ENCODE measurements around the gene XYLT1. TPM values are rescaled to one million over a fixed set of nuclear protein-coding genes. Genes with fewer than 3 reads are reported as not detected.

XYLT1 gene
- total RNA-seq, 1 experiment from 2014 or later, result 7.5 TPM

DNA sequence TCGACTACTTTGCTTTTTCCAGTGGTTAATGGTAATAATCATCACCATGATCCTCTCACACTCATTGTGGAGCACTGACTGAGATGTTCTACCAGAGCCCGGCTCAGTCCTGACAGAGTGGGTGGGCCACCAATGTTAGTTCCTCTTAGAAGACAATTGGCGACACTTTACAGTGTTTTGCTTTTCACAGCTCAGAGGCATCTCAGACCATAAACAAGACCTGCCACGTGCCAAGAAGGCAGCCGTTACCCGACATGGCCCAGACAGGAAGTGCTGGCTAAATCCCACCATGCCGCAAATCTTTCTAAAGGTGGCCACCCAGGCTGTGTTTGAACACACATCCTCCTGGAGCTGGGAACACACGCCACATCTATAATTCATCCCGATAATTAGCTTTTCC is 103.7 kb downstream of the XYLT1 start:
- CTCF ChIA-PET, result interaction anchor here (0.7 kb wide), 1 partner anchor 63 kb away, joined by 3 read pairs; no protein-coding TSS in a partner anchor
- intact Hi-C loops (cut with micrococcal nuclease; ENCODE audit: unreplicated experiment), result loop anchor here (5.0 kb wide), 1 partner anchor 100 kb away; no protein-coding TSS in a partner anchor
- no TSS peak for BruUV-seq (replicated peaks)
- peaks cover 29% of the 10 kb centered on the region for H3K4me1 Mint-ChIP-seq (ENCODE audit: low read depth, unreplicated experiment)
- peaks cover 8% of the 10 kb centered on the region for H3K36me3 Mint-ChIP-seq (ENCODE audit: insufficient read depth, unreplicated experiment)
- H3K4me3 Mint-ChIP-seq (ENCODE audit: low read depth, unreplicated experiment), result no peak overlapping the region
- DNase-seq, result no peak
- H3K27ac Mint-ChIP-seq (ENCODE audit: unreplicated experiment), result no peak overlapping the region
- H3K27me3 Mint-ChIP-seq (ENCODE audit: unreplicated experiment), result no peaks in the 10 kb centered on the region
- TF ChIP-seq, protein P1, sequence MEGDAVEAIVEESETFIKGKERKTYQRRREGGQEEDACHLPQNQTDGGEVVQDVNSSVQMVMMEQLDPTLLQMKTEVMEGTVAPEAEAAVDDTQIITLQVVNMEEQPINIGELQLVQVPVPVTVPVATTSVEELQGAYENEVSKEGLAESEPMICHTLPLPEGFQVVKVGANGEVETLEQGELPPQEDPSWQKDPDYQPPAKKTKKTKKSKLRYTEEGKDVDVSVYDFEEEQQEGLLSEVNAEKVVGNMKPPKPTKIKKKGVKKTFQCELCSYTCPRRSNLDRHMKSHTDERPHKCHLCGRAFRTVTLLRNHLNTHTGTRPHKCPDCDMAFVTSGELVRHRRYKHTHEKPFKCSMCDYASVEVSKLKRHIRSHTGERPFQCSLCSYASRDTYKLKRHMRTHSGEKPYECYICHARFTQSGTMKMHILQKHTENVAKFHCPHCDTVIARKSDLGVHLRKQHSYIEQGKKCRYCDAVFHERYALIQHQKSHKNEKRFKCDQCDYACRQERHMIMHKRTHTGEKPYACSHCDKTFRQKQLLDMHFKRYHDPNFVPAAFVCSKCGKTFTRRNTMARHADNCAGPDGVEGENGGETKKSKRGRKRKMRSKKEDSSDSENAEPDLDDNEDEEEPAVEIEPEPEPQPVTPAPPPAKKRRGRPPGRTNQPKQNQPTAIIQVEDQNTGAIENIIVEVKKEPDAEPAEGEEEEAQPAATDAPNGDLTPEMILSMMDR (IDR thresholded peaks at IDR 0.05; ENCODE audit: unreplicated experiment), result no peak
- no peaks in the 10 kb centered on the region for H3K9me3 Mint-ChIP-seq (ENCODE audit: low read depth, unreplicated experiment)

- Mint-ChIP-seq H3K27ac (ENCODE audit: unreplicated experiment) (no peak overlapping the region), H3K27me3 (ENCODE audit: unreplicated experiment) (no peaks in the 10 kb centered on the region), H3K4me3 (ENCODE audit: low read depth, unreplicated experiment) (no peak overlapping the region), H3K36me3 (ENCODE audit: insufficient read depth, unreplicated experiment) (peaks cover 8% of the 10 kb centered on the region), H3K4me1 (ENCODE audit: low read depth, unreplicated experiment) (peaks cover 29% of the 10 kb centered on the region), H3K9me3 (ENCODE audit: low read depth, unreplicated experiment) (no peaks in the 10 kb centered on the region)
- DNase-seq, result no peak
- intact Hi-C loops (cut with micrococcal nuclease; ENCODE audit: unreplicated experiment), result loop anchor here (5.0 kb wide), 1 partner anchor 101 kb away; no protein-coding TSS in a partner anchor
- CTCF ChIA-PET, result no interaction called here
- BruUV-seq (replicated peaks), result no TSS peak
- TF ChIP-seq, protein P1 (IDR thresholded peaks at IDR 0.05; ENCODE audit: unreplicated experiment), result no peak
These were observed 104.3 kb downstream of the XYLT1 start for GRCh38 chr16:17366299-17366961.

- intact Hi-C loops (cut with micrococcal nuclease; ENCODE audit: unreplicated experiment), result loop anchor here (2.0 to 5.0 kb wide), 3 partner anchors 25 to 102 kb away; no protein-coding TSS in a partner anchor
- no peak overlapping the region for H3K4me3 Mint-ChIP-seq (ENCODE audit: low read depth, unreplicated experiment)
- H3K27ac Mint-ChIP-seq (ENCODE audit: unreplicated experiment), result no peak overlapping the region
- BruUV-seq (replicated peaks), result no TSS peak
- CTCF ChIA-PET, result interaction anchor here (1.2 kb wide), 1 partner anchor 54 kb away, joined by 3 read pairs; no protein-coding TSS in a partner anchor
- peaks cover 29% of the 10 kb centered on the region for H3K4me1 Mint-ChIP-seq (ENCODE audit: low read depth, unreplicated experiment)
- no peaks in the 10 kb centered on the region for H3K27me3 Mint-ChIP-seq (ENCODE audit: unreplicated experiment)
- H3K36me3 Mint-ChIP-seq (ENCODE audit: insufficient read depth, unreplicated experiment), result peaks cover 8% of the 10 kb centered on the region
- no peak for DNase-seq
- TF ChIP-seq, protein P1 (IDR thresholded peaks at IDR 0.05; ENCODE audit: unreplicated experiment), result no peak
- no peaks in the 10 kb centered on the region for H3K9me3 Mint-ChIP-seq (ENCODE audit: low read depth, unreplicated experiment)
These were observed 105.0 kb downstream of the XYLT1 start for GRCh38 chr16:17365591-17366298.

DNA sequence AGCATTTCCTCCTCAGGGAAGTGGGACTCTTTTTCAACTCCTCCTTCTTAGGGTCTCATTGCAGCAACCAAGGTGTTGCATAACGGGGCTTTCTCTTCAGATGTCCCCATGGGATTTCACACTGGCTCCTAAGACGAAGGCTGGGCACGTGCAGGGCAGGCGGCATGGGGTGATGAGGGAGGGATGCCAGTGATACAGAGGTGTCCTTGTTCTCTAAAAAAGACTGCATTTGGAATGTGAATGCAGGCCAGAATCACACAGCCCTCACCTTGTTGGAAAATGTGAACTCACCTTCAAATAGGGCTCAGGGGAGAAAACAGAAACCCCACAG is 105.6 kb downstream of the XYLT1 start:
- peaks cover 26% of the 10 kb centered on the region for H3K4me1 Mint-ChIP-seq (ENCODE audit: low read depth, unreplicated experiment)
- no peak overlapping the region for H3K4me3 Mint-ChIP-seq (ENCODE audit: low read depth, unreplicated experiment)
- TF ChIP-seq, protein P1 (IDR thresholded peaks at IDR 0.05; ENCODE audit: unreplicated experiment), result no peak

More for the DNA sequence above, 105.6 kb downstream of the XYLT1 start:
- no peaks in the 10 kb centered on the region for H3K27me3 Mint-ChIP-seq (ENCODE audit: unreplicated experiment)
- intact Hi-C loops (cut with micrococcal nuclease; ENCODE audit: unreplicated experiment), result loop anchor here (2.0 to 5.0 kb wide), 3 partner anchors 24 to 102 kb away; no protein-coding TSS in a partner anchor
- BruUV-seq (replicated peaks), result no TSS peak
- H3K9me3 Mint-ChIP-seq (ENCODE audit: low read depth, unreplicated experiment), result no peaks in the 10 kb centered on the region
- peak; percentile 26 for DNase-seq
- CTCF ChIA-PET, result interaction anchor here (1.2 kb wide), 1 partner anchor 53 kb away, joined by 3 read pairs; no protein-coding TSS in a partner anchor
- H3K36me3 Mint-ChIP-seq (ENCODE audit: insufficient read depth, unreplicated experiment), result peaks cover 8% of the 10 kb centered on the region
- peak overlapping the region; percentile 89 for H3K27ac Mint-ChIP-seq (ENCODE audit: unreplicated experiment)
